ENCODE data around the gene EEFSEC. TPM values are rescaled to one million over a fixed set of nuclear protein-coding genes. Genes with fewer than 3 reads are reported as not detected.

The EEFSEC gene
- total RNA-seq, 4 donors from 2014 or later: 11.5 to 18.7 (median 14.9) TPM

DNA sequence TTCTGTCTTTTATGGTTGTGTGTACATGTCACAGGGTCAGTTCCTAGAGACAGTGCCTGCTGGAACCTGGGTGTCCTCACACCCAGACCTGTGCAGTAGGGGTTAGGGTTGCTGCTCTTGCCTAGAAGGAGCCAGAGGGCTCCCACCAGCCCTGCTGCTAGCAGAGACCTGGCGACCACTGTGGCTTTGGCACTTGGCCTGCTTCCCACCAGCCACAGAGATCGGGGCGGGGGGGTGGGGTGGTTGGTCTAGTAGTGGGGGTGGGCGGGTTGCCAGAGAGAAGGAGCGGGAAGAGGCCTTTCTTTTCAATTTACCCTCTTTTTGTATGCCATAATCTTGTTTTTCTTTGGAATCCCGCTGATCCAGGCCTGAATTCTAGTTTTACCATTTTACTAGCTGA lies 29.4 kb downstream of the EEFSEC start:
- intact Hi-C loops (cut with DNase I): no loop called here
- no peak for DNase-seq
- Histone ChIP-seq H3K27ac (no peak overlapping the region), H3K36me3 (no peaks in the 10 kb centered on the region), H3K4me1 (peaks cover 0 to 7% (median 0%) of the 10 kb centered on the region in 3 donors), H3K9me3 (no peaks in the 10 kb centered on the region), H3K4me3 (no peak overlapping the region), H3K27me3 (no peaks in the 10 kb centered on the region)
- WGBS, 2 donors: 41 to 80% methylated on average over 3 to 6 of the region's 6 CpGs
- no peak for TF ChIP-seq POLR2A (IDR thresholded peaks at IDR 0.05)
- TF ChIP-seq, protein P1, sequence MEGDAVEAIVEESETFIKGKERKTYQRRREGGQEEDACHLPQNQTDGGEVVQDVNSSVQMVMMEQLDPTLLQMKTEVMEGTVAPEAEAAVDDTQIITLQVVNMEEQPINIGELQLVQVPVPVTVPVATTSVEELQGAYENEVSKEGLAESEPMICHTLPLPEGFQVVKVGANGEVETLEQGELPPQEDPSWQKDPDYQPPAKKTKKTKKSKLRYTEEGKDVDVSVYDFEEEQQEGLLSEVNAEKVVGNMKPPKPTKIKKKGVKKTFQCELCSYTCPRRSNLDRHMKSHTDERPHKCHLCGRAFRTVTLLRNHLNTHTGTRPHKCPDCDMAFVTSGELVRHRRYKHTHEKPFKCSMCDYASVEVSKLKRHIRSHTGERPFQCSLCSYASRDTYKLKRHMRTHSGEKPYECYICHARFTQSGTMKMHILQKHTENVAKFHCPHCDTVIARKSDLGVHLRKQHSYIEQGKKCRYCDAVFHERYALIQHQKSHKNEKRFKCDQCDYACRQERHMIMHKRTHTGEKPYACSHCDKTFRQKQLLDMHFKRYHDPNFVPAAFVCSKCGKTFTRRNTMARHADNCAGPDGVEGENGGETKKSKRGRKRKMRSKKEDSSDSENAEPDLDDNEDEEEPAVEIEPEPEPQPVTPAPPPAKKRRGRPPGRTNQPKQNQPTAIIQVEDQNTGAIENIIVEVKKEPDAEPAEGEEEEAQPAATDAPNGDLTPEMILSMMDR (IDR thresholded peaks at IDR 0.05): no peak

DNA sequence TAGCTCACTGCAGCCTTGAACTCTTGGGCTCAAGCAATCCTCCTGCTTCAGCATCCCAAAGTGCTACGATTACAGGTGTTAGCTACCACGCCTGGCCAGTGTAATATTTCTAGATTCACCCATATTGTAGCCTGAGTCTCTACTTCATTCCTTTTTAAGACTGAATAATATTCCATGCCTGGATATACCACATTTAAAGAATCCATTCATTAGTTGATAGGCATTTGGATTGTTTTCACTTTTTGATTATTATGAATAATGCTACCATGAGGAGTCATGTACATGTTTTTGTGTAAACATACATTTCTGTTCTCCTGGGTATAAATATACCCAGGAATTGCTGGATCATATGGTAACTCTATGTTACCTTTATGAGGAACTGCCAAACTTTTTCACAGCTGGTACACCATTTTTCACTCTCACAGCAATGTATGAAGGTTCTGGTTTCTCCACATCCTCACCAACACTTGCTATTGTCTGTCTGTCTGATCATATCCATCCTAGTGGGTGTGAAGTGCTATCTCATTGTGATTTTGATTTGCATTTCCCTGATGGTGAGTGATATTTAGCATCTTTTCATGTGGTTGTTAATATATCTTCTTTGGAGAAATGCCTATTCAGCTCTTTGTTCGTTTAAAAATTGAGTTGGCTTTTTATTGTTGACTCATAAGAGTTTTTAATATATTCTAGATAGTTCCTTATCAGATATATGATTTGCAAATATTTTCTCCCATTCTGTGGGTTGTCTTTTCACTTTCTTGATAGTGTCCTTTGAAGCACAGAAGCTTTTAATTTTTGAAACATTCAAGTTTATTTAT lies 32.6 kb downstream of the EEFSEC start:
- intact Hi-C loops (cut with DNase I): no loop called here
- WGBS, 2 donors: 79 to 83% methylated on average over 3 of the region's 3 CpGs
- no peaks in the 10 kb centered on the region for H3K36me3 ChIP-seq
- DNase-seq: no peak
- no peak overlapping the region for H3K4me3 ChIP-seq
- H3K27ac ChIP-seq: no peak overlapping the region
- H3K9me3 ChIP-seq: no peaks in the 10 kb centered on the region
- TF ChIP-seq, protein P1 (IDR thresholded peaks at IDR 0.05): no peak
- no peak for TF ChIP-seq POLR2A (IDR thresholded peaks at IDR 0.05)
- no peaks in the 10 kb centered on the region for H3K4me1 ChIP-seq
- H3K27me3 ChIP-seq: no peaks in the 10 kb centered on the region

DNA sequence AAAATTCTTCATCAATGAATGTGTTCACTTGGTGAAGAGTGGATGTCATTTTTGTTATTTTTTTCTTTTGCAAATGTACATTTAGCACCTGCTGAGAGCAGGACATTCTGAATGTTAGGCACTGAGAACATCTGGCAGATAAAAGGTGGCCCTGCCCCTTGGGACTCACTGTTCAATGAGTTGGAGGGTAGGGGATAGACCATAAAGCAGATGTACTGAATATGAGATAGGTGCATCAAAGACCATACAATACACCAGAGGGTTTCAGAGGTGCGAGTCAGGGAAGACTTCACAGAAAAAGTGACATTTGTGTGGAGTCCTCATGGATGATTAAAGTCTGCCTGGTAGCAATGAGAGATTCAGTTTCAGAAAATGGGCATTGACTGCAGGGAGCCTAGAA lies 34.2 kb downstream of the EEFSEC start:
- Histone ChIP-seq H3K27me3 (no peaks in the 10 kb centered on the region), H3K27ac (no peak overlapping the region), H3K4me3 (no peak overlapping the region), H3K9me3 (no peaks in the 10 kb centered on the region), H3K36me3 (no peaks in the 10 kb centered on the region), H3K4me1 (no peaks in the 10 kb centered on the region)
- DNase-seq: no peak
- intact Hi-C loops (cut with DNase I): no loop called here
- TF ChIP-seq, protein P1 (IDR thresholded peaks at IDR 0.05): no peak
- TF ChIP-seq POLR2A (IDR thresholded peaks at IDR 0.05): no peak
- 80 to 96% methylated on average over 1 of the region's 1 CpG for WGBS, 2 donors

DNA sequence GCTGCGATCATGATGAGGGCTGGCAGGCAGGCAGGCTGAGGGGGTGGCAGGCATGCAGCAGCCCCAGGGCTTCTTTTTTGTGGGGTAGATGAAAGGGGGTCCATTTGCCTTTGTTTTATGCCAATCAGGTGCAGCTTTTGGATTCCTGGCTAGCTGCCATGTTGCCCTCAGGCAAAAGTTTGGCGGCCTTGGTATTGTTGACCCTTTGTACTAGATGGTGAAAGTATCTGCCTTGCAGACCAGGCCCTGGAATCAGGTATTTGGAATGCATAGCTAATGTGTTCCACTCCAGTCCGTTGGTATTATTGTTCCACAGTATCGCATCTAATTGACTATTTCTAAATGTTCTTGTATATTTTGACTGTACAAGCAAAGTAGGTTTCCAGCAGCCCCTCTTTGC lies 35.0 kb downstream of the EEFSEC start:
- H3K27me3 ChIP-seq: no peaks in the 10 kb centered on the region
- no peak for DNase-seq
- no peaks in the 10 kb centered on the region for H3K9me3 ChIP-seq
- no peak for TF ChIP-seq POLR2A (IDR thresholded peaks at IDR 0.05)
- TF ChIP-seq, protein P1 (IDR thresholded peaks at IDR 0.05): no peak
- 84 to 86% methylated on average over 4 of the region's 4 CpGs for WGBS, 2 donors
- H3K27ac ChIP-seq: no peak overlapping the region
- H3K4me1 ChIP-seq: peaks cover 0 to 3% (median 0%) of the 10 kb centered on the region in 3 donors
- no peaks in the 10 kb centered on the region for H3K36me3 ChIP-seq
- no peak overlapping the region for H3K4me3 ChIP-seq
- intact Hi-C loops (cut with DNase I): no loop called here

DNA sequence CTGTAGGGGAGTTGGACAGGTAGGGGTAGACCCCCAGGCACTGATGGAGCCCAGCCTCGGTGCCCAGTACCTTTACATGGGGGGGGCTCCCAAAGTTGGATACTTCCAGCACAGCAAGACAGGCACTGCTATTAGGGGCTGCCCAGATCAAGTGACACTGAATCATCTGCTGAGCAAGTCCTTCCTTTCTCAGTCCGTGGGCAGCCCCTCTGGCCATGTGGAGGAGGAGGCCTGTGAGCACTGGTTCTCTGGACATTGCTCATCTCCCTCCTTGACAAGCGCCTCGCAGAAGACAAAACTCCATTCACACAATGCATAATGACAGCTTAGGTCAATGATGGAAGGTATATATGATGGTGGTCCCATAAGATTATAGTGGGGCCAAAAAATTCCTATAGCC lies 35.7 kb downstream of the EEFSEC start:
- WGBS, 2 donors: 76 to 97% methylated on average over 3 to 4 of the region's 4 CpGs
- intact Hi-C loops (cut with DNase I): no loop called here
- TF ChIP-seq POLR2A (IDR thresholded peaks at IDR 0.05): no peak
- TF ChIP-seq, protein P1 (IDR thresholded peaks at IDR 0.05): no peak
- no peak overlapping the region for H3K27ac ChIP-seq
- DNase-seq: no peak
- no peaks in the 10 kb centered on the region for H3K9me3 ChIP-seq
- peaks cover 0 to 9% (median 0%) of the 10 kb centered on the region in 3 donors for H3K4me1 ChIP-seq
- no peaks in the 10 kb centered on the region for H3K36me3 ChIP-seq
- H3K4me3 ChIP-seq: no peak overlapping the region
- H3K27me3 ChIP-seq: no peaks in the 10 kb centered on the region

All from esophagus squamous epithelium (tissue), 5 donors.